Hematopoietic multipotent progenitor cell treated with erythropoietin and hydrocortisone succinate and interleukin-3 and kit ligand, for 4 days (in vitro differentiated cells): Measurements from ENCODE around the gene F2R.
"Not testable (repeated sequence)": the region's sequence is repeated elsewhere in the genome, so short reads cannot be mapped to it uniquely, and the experiment has no call there.

Experiments used
- DNase-seq: peaks from one replicate; pipeline ENCODE4 v3.0.0-alpha.2; 2015

Gene F2R

DNA sequence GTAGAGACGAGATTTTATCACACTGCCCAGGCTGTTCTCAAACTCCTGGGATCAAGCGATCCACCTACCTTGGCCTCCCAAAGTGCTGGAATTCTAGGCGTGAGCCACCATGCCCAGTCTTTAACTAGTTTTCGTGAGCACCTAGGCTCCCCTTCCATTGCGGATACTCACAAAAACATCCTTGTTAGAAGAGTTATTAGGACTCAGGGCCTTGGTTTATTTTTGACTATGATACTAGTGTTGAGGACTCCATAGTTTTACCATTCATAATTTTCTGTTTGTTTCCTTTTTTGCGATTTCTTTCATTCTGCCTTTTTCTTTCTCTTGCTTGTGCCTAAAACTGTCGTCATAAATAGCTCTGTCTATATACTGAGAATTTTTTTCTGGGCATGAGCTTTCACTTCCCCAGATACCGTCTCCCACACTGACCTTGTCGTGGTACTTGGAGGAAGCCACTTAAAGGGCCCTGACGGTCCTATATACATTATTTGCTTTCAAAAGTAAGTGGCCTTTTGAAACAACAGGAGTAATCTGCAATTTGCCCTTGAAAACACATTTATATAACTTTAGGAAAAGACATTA is 5.2 kb downstream of the F2R start:
- peak; percentile 57 for DNase-seq

DNA sequence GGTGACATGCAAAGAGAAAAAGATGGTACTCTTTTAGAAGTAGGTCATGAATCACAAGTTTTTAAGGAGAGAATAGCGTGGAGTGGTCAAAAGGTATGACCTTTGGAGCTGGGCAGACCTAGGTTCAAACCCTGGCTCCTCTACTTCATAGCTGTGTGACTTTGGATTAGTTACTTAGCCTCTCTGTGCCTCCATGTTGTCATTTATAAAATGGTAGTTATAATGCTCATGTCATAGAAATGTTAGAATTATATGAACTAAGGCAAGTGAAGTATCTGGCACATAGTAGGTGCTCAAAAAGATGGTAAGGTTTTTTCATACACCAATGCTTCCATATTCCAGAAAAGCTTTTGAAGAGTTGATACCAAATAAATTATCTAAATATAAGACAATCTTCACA is 7.3 kb downstream of the F2R start:
- no peak for DNase-seq

DNA sequence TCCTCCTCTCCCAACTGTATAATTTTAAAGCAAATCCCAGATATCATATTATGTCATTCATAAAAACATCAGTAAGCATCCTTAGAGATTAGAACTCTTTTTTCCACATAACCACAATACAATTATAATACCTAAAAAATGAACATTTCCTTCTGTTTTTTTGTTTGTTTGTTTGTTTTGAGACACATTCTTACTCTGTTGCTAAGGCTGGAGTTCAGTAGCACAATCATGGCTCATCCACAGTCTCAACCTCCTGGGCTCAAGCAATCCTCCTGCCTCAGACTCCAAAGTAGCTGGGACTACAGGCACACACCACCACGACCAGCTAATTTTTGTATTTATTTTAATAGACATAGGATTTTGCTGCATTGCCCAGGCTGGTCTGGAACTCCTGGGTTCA is 8.0 kb downstream of the F2R start:
- no peak for DNase-seq

DNA sequence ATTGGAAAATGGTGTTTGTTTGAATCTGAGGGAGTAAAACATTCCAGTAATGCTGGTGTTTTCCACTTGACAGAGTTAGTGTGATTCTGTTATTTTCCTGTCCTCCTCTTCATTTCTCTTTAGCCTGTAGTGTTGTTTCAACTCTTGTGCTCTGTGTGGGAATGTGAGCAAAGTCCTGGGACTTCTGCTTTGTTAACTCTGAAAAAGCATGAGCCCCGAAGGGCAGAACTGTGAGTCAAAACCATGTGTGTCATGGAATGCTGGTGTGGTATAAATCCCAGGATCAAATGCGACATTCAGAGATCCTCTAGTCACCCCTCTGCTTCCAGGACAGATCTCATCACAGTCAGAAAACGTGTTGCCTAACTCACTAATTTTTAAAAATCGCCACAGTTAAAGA is 8.9 kb downstream of the F2R start:
- DNase-seq, result no peak

DNA sequence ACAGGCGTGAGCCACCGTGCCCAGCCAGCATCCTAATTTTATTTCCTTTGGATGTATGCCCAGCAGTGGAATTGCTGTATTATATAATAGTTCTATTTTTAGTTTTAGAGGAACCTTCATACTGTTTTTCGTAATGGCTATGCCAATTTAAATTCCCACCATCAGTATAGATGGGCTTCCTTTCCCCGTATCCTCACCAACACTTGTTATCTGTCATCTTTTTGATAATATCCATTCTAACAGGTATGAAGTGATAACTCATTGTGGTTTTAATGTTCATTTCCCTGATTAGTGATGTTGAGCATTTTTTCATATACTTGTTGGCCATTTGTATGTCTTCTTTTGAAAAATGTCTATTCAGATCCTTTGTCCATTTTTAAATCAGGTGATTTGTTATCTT is 13.0 kb downstream of the F2R start:
- no peak for DNase-seq

DNA sequence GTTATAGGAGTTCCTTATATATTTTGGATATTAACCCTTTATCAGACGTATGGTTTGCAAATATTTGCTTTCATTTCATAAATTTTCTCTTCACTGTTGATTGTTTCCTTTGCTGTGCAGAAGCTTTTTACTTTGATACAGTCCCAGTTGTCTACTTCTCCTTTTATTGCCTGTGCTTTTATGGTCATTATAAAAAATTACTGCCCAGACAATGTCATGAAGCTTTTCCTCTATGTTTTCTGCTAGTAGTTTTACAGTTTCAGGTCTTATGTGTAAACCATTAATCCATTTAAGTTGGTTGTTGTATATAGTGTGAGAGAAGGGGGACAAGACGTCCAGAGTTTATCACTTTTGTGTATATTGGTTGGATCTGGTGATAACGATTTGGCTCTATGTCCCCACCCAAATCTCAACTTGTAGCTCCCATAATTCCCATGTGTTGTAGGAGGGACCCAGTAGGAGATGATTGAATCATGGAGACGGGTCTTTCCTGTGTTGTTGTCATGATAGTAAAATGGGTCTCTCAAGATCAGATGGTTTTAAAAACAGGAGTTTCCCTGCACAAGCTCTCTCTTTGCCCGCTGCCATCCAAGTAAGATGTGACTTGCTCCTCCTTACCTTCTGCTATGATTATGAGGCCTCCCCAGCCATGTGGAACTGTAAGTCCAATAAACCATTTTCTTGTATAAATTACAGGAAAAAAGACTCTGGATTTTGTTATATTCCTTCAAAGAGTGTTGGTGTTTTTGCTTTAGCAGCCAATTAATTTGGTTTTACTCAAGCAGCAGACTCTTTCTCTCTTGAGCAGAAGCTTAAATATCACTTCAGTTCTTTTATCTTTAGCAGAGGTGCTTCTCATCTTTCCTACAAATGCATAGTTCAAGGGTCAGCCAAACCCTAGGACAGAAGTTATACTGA is 13.7 kb downstream of the F2R start:
- DNase-seq, result no peak

DNA sequence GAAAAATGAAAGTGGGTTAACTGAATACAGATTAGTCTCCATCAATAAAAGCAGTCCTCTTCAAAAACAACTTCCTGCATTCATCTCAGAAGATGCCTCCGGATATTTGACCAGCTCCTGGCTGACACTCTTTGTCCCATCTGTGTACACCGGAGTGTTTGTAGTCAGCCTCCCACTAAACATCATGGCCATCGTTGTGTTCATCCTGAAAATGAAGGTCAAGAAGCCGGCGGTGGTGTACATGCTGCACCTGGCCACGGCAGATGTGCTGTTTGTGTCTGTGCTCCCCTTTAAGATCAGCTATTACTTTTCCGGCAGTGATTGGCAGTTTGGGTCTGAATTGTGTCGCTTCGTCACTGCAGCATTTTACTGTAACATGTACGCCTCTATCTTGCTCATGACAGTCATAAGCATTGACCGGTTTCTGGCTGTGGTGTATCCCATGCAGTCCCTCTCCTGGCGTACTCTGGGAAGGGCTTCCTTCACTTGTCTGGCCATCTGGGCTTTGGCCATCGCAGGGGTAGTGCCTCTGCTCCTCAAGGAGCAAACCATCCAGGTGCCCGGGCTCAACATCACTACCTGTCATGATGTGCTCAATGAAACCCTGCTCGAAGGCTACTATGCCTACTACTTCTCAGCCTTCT is 16.6 kb downstream of the F2R start:
- no peak for DNase-seq

DNA sequence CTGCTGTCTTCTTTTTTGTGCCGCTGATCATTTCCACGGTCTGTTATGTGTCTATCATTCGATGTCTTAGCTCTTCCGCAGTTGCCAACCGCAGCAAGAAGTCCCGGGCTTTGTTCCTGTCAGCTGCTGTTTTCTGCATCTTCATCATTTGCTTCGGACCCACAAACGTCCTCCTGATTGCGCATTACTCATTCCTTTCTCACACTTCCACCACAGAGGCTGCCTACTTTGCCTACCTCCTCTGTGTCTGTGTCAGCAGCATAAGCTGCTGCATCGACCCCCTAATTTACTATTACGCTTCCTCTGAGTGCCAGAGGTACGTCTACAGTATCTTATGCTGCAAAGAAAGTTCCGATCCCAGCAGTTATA is 17.1 kb downstream of the F2R start:
- no peak for DNase-seq

DNA sequence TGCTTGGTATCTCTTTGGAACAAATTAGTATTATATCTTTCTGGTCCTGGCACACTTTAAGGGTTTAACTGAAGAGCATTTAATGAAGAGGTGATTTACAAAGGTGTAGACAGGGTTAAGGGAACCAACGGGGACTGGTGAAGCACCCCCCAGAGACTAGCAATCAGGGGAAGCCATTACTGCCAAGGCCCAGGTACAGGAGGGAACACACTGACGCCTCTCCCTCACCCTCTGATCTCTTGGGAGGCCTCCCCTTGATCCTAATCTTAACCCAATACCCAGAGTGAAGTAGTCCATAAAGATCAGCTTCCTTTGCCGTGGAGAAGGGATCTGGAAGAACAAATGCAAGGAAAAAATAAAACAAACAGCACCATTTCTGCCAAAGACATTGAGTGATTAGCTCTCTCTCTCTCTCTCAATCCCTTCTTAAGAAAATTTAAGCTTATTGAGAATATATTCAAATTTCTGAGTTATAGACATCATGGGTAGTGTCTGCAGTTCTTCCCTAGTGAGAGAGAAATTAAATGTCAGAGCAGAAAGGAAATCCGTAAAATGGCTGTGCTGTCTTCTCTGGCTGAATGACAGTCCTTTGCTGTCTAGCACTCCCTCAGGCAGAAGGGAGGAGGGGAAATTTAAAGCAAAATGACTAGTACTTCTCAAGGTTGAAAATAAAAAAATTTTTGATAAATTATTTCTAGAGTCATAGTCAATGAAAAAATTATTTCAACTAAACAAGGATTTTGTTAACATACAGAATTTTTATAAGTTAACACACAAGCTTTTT is 20.0 kb downstream of the F2R start:
- peak; percentile 49 for DNase-seq

DNA sequence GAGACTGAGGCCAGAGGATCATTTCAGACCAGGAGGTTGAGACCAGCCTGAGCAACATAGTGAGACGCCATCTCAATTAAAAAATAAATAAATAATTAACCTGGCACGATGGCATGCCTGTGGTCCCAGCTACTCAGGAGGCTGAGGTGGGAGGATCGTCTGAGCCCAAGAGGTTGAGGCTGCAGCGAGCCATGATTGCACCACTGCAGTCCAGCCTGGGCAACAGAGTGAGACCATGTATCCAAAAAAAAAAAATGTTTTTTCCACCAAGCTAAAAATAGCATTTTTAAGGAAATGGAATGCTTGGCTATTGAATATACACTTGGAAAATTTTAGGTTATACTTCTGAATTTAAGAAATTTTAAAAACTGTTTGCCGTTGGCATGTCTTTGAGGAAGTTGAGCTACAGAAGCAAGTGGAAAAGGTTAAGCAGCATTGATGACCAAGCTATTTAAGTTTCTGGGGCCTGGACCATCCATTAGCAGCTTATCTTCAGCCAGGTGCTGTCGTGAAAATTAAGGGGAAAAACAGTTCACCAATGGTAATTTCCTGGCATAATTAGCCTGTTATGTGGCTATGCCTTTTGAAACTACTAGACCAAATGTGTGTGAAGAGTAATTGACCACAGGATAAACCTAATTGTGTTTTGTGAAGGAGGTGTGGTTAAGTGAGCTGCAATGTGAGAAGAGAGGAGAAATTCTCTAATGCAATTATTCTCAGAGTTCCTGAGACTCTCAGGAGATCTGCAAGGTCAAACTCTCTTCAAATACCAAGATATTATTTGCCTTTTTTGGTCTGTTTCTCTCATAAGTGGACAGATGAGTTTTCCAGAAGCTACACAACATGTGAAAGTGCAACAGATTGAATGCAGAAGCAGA is 21.0 kb downstream of the F2R start:
- DNase-seq, result peak; percentile 44

DNA sequence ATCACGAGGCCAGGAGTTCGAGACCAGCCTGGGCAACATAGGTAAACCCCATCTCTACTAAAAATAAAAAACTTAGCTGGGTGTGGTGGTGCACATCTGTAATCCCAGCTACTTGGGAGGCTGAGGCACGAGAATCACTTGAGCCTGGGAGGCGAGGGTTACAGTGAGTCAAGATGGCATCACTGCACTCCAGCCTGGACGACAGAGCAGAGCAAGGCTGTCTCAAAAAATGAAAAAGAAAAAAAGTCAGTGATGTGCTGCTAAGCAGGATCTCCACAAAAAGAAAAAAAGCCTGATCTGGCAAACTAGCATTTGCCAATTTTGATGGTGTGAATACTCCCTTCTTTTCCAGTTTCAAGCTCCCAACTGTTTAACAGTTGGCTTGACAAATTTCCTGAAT is 21.9 kb downstream of the F2R start:
- DNase-seq, result no peak

DNA sequence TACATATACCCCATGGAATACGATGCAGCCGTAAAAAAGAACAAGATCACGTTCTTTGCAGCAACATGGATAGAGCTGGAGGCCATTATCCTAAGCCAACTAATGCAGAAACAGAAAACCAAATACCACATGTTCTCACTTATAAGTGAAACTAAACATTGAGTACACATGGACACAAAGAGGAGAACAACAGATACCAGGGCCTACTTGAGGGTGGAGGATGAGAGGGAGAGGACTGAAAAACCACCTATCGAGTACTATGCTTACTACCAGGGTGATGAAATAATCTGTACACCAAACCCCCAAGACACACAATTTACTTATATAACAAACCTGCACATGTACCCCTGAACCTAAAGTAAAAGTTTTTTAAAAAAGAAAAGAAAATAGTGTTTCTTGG is 25.6 kb downstream of the F2R start:
- not testable (repeated sequence) for DNase-seq

DNA sequence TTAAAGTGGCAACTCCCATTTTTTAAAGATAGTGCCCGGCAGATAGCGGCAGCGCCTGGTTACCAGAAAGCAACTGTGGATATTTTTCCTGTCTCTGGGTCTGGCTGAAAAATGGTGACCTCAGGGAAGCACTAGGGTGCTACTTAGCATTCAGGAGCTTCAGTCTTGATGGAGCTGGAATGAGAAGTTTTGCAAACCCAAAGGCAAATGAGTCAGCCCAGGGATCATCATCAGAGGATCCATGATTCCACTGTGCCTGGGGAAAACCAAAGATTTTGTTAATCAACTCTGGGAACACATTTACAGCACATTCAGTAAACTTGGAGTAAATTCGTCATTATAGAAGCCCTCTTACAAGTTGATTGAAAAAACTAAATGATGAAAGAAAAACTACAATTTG is 26.7 kb downstream of the F2R start:
- no peak for DNase-seq

DNA sequence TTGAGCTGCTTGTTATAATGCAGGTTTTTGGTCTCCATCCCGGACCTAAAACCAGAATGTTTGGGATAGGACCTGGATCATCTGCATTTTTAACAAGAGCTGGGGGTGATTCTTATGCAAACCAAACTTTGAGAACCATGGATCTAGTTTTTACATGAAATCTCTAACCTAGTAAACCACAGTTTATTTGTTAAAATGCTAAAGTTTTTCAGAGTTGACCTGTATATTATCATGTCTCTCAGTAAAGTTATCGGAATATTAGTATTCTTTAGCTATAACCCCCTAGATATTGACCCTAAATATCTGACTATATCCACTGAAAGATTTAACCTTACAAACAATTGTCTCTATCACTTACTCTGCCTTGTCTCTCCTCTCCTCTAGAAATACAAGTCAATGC is 28.7 kb downstream of the F2R start:
- DNase-seq, result no peak

DNA sequence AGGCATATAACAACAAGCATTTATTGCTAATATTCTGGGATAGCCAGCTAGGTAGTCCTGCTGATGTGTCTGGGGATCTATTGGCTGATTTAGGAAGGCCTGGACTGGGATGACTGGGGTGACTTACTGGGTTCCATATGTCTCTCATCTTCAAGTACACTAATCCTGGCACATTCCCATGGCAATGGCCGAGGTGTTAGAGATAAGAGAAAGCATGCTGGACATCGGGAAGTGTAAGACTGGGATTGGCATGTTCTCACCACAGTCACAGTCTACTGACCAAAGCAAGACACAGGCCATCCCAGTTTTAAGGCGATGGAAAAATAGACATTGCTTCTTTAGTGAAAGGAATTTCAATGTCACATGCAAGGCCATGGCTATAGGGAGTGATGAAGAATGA is 29.7 kb downstream of the F2R start:
- DNase-seq, result no peak

DNA sequence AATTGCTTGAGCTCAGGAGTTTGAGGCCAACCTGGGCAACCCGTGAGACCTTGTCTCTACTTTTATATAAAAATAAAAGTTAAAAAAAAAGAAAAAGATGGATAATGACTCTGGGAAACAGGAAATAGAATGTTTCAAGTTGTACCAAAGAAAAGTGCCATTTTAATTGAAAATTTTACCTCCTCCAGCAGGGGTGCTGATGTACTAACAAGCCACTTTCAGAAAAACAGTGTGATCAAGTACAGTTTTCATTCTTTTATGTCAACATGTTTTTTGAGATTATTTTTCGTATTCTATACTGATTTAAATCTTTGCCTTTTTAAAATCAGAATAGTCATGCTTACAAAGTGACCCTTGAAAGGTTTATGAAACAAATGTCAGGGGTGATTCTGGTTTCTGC is 30.8 kb downstream of the F2R start:
- DNase-seq, result peak; percentile 28

DNA sequence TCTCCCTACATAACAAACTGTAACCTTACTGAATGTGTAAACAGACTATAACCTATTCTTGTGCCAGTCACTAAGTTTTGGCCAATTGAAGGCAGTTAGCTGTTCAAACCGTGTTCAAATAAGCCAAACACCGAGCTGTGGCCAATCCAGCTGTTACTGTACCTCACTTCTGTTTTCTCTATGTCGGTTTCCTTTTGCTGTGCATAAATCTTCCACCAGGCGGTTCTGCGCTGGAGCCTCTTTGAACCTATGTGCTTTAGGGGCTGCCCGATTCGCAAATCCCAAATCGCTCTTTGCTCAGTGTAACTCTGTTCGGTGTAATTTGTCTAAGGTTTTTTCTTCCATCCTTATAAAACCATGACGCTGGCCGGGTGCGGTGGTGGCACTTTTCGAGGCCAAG is 31.8 kb downstream of the F2R start:
- peak; percentile 35 for DNase-seq

DNA sequence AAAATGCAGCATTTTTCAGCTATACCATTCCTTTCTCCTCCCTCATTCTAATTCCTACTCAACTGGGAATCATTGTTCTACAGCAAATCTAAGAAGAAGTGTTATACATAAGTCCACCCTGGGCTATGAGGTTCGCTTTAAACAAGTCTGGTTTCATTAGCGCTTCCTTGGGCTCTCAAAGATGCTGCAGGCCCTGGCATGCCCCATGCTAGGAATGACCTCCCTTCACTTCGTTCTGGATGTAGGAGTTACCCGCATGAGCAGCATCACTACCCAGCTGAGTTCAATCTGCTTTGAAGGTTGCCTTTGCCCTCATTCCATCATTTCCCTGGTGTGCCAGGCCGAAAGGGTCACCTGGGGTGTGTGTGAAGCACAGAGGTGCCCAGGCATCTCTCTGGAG is 35.4 kb downstream of the F2R start:
- no peak for DNase-seq

DNA sequence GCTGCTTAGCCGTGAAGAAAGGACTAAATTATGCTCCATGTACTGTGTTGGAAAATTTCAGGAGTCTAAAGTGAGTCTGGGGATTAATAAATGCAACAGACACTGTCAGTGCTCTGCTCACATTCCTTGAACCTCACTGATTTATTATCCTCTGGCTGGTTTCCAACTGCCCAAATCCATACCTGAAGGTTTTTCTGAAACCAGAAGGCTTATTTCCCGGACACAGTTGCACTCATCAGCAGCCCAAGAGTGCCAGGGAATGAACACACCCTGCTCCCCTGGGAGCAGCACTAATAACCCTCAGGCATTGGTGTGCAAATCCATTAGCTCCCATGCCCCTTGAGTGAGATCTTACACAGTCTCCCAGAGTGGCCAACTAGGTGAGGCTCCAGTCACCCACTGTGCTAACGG is 38.7 kb downstream of the F2R start:
- no peak for DNase-seq

DNA sequence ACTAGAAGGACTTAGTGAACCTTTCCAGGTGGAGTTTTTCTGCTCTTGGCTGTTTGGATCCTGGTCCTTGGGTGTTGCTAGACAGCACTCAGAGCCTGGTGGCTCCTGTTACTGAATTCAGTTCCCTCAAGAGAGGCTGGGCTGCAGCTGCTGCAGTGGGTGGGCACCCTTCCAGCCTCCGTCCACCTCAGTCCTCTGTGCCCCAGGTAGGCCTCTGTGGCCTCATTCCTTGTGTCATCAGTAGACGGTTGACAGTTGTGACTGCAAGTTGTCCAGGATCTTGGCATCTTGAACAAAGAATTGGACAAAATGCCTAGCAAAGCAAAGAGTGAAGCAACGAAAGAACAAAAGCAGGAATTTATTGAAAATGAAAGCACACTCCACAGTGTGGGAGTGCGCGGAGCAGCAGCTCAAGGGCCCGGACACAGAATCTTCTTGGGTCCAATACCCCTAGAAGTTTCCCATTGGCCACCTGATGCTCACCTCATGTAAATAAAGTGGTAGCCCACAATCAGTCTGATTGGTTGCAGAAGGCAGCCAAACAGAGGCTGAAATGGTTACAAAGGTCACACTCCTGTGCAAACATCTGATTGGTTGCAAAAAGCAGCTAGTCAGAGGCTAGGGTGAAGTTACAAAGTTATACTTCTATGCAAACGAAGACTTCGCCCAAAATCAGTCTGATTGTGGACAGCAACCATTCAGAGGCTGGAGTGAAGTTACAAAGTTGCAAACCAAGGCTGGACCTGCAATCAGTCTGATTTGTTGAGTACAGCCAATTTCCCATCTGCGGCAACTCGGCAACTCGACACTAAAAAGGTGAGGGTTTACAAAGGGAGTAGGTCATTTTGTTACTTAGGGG is 40.1 kb downstream of the F2R start:
- no peak for DNase-seq

DNA sequence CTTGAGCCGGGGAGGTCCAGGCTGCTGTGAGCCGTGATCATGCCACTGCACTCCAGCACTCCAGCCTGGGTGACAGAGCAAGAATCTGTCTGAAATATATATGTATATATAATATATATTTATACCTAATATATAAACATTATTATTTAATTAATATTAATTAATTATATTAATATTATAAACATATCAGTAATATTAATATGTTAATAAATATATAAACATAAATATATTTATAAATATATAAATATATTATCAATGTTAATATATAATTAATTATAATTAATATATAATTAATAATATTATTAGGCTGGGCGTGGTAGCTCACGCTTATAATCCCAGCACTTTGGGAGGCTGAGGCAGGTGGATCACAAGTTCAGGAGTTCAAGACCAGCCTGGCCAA is 41.1 kb downstream of the F2R start:
- DNase-seq, result no peak
